ENCODE results near the gene CLSTN2.

CLSTN2 gene

DNA sequence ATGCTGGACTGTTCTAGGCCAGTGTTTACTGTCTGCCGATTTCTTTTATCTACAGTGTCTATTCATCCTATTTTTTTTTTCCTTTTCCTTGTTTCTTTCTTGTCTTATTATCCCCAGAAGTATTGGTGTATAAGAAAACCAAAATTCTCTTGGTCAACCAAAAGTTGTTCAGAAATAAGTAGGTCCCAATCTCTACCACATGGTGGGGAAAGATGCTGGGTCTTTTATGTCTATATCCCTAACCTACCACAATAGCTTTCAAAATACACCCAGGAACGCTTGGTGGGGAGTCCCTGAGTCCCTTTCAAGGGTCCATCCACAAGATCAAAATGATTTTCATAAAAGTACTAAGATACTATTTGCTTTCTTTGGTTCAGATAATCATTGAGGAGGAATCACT is 225.6 kb downstream of the CLSTN2 start:
- Histone ChIP-seq H3K9ac (ENCODE audit: low read depth, low read length, poor library complexity) (no peak overlapping the region), H2BK12ac (ENCODE audit: low read length) (no peak overlapping the region), H3K27ac (replicated peaks; ENCODE audit: low read length) (no peak overlapping the region), H3K4me3 (ENCODE audit: low read length in 2 of 2) (no peak overlapping the region), H2AK5ac (ENCODE audit: low read depth, low read length) (no peak overlapping the region), H3K4me2 (ENCODE audit: insufficient read depth, low read length, poor library complexity, severe bottlenecking) (no peak overlapping the region), H3K9me3 (replicated peaks in 1 of 2; ENCODE audit: control insufficient read depth in 2 of 2, insufficient read depth in 1 of 2, low read depth in 1 of 2, low read length in 2 of 2) (no peaks in the 10 kb centered on the region), H3K4me1 (ENCODE audit: control insufficient read depth in 2 of 2, insufficient read depth in 1 of 2, low read depth in 1 of 2, low read length in 2 of 2) (no peaks in the 10 kb centered on the region), H2BK5ac (ENCODE audit: low read length) (no peak overlapping the region), H3K79me1 (ENCODE audit: low read depth, low read length) (no peaks in the 10 kb centered on the region), H2AFZ (ENCODE audit: low read length) (no peak overlapping the region), H3K36me3 (replicated peaks in 1 of 2; ENCODE audit: control insufficient read depth in 2 of 2, insufficient read depth in 2 of 2, low read length in 2 of 2) (no peaks in the 10 kb centered on the region), H3K14ac (ENCODE audit: low read length) (no peak overlapping the region), H3K27me3 (ENCODE audit: control insufficient read depth in 3 of 3, insufficient read depth in 3 of 3, low read depth in 1 of 3, low read length in 3 of 3) (peaks cover 0 to 1% (median 0%) of the 10 kb centered on the region in 3 experiments), H3K23ac (ENCODE audit: low read depth, low read length, poor library complexity) (no peak overlapping the region), H2BK120ac (ENCODE audit: low read depth, low read length) (no peak overlapping the region), H3K4ac (ENCODE audit: low read length) (no peak overlapping the region), H4K91ac (ENCODE audit: low read depth, low read length, poor library complexity) (no peak overlapping the region), H3K18ac (ENCODE audit: low read length) (no peak overlapping the region), H2BK15ac (ENCODE audit: low read length) (no peak overlapping the region), H4K8ac (ENCODE audit: low read depth, low read length) (no peak overlapping the region)
- WGBS, 2 donors (ENCODE audit: extremely low coverage in 2 of 2, insufficient read length in 2 of 2, insufficient replicate concordance in 1 of 2) = no CpG with 5 or more reads among the region's 2 CpGs
- DNase-seq (ENCODE audit: low spot score) = no peak

GRCh38 chr3:140162551-140162950 is 227.6 kb downstream of the CLSTN2 start:
- H4K91ac ChIP-seq (ENCODE audit: low read depth, low read length, poor library complexity) = no peak overlapping the region
- peaks cover 0 to 7% (median 0%) of the 10 kb centered on the region in 3 experiments for H3K27me3 ChIP-seq (ENCODE audit: control insufficient read depth in 3 of 3, insufficient read depth in 3 of 3, low read depth in 1 of 3, low read length in 3 of 3)
- H3K79me1 ChIP-seq (ENCODE audit: low read depth, low read length) = no peaks in the 10 kb centered on the region
- no peak overlapping the region for H3K14ac ChIP-seq (ENCODE audit: low read length)
- no peak overlapping the region for H3K18ac ChIP-seq (ENCODE audit: low read length)
- H3K23ac ChIP-seq (ENCODE audit: low read depth, low read length, poor library complexity) = no peak overlapping the region
- H3K9me3 ChIP-seq (replicated peaks in 1 of 2; ENCODE audit: control insufficient read depth in 2 of 2, insufficient read depth in 1 of 2, low read depth in 1 of 2, low read length in 2 of 2) = no peaks in the 10 kb centered on the region
- no peak for DNase-seq (ENCODE audit: low spot score)
- H2BK120ac ChIP-seq (ENCODE audit: low read depth, low read length) = no peak overlapping the region
- H3K36me3 ChIP-seq (replicated peaks in 1 of 2; ENCODE audit: control insufficient read depth in 2 of 2, insufficient read depth in 2 of 2, low read length in 2 of 2) = no peaks in the 10 kb centered on the region
- H2BK15ac ChIP-seq (ENCODE audit: low read length) = no peak overlapping the region
- no peaks in the 10 kb centered on the region for H3K4me1 ChIP-seq (ENCODE audit: control insufficient read depth in 2 of 2, insufficient read depth in 1 of 2, low read depth in 1 of 2, low read length in 2 of 2)
- H2AK5ac ChIP-seq (ENCODE audit: low read depth, low read length) = no peak overlapping the region
- no peak overlapping the region for H3K4ac ChIP-seq (ENCODE audit: low read length)
- no peak overlapping the region for H4K8ac ChIP-seq (ENCODE audit: low read depth, low read length)
- no peak overlapping the region for H2BK12ac ChIP-seq (ENCODE audit: low read length)
- no peak overlapping the region for H3K4me2 ChIP-seq (ENCODE audit: insufficient read depth, low read length, poor library complexity, severe bottlenecking)
- H2BK5ac ChIP-seq (ENCODE audit: low read length) = no peak overlapping the region
- no peak overlapping the region for H3K27ac ChIP-seq (replicated peaks; ENCODE audit: low read length)
- no peak overlapping the region for H2AFZ ChIP-seq (ENCODE audit: low read length)
- no CpG with 5 or more reads among the region's 5 CpGs for WGBS, 2 donors (ENCODE audit: extremely low coverage in 2 of 2, insufficient read length in 2 of 2, insufficient replicate concordance in 1 of 2)
- no peak overlapping the region for H3K4me3 ChIP-seq (ENCODE audit: low read length in 2 of 2)
- no peak overlapping the region for H3K9ac ChIP-seq (ENCODE audit: low read depth, low read length, poor library complexity)

DNA sequence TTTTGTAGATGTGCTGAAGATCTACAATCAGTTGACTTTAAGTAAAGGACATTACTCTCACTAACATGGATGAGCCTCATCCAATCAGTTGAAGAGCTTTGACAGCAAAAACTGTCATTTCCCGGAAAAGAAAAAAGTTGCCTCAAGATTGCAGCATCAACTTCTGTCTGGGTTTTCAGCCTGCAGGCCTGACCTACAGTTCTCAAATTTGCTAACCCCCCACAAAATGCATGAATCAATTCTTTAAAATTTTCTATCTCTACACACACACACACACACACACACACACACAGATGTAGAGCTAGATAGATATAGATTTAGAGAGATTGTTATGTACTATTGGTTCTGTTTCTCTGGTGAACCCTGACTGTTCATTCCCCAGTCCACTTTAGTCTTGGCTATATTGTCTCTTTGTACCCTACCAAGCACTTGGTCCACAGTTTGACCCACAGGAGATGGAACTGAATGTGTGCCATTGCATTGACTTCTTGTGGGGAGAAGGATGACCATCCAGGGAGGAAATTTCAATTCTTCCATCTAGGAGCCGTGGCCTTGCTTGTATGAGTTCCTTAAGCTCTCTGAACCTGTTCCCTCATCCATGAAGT is 228.3 kb downstream of the CLSTN2 start:
- Histone ChIP-seq H3K4ac (ENCODE audit: low read length) (no peak overlapping the region), H3K4me2 (ENCODE audit: insufficient read depth, low read length, poor library complexity, severe bottlenecking) (no peak overlapping the region), H3K79me1 (ENCODE audit: low read depth, low read length) (no peaks in the 10 kb centered on the region), H3K18ac (ENCODE audit: low read length) (no peak overlapping the region), H2AK5ac (ENCODE audit: low read depth, low read length) (no peak overlapping the region), H2BK5ac (ENCODE audit: low read length) (no peak overlapping the region), H2BK15ac (ENCODE audit: low read length) (no peak overlapping the region), H2BK12ac (ENCODE audit: low read length) (no peak overlapping the region), H3K23ac (ENCODE audit: low read depth, low read length, poor library complexity) (no peak overlapping the region), H3K14ac (ENCODE audit: low read length) (no peak overlapping the region), H2AFZ (ENCODE audit: low read length) (no peak overlapping the region), H3K36me3 (replicated peaks in 1 of 2; ENCODE audit: control insufficient read depth in 2 of 2, insufficient read depth in 2 of 2, low read length in 2 of 2) (no peaks in the 10 kb centered on the region), H3K4me1 (ENCODE audit: control insufficient read depth in 2 of 2, insufficient read depth in 1 of 2, low read depth in 1 of 2, low read length in 2 of 2) (no peaks in the 10 kb centered on the region), H4K8ac (ENCODE audit: low read depth, low read length) (no peak overlapping the region), H3K27ac (replicated peaks; ENCODE audit: low read length) (no peak overlapping the region), H3K27me3 (ENCODE audit: control insufficient read depth in 3 of 3, insufficient read depth in 3 of 3, low read depth in 1 of 3, low read length in 3 of 3) (peaks cover 0 to 7% (median 0%) of the 10 kb centered on the region in 3 experiments), H4K91ac (ENCODE audit: low read depth, low read length, poor library complexity) (no peak overlapping the region), H3K9ac (ENCODE audit: low read depth, low read length, poor library complexity) (no peak overlapping the region), H2BK120ac (ENCODE audit: low read depth, low read length) (no peak overlapping the region), H3K9me3 (replicated peaks in 1 of 2; ENCODE audit: control insufficient read depth in 2 of 2, insufficient read depth in 1 of 2, low read depth in 1 of 2, low read length in 2 of 2) (no peaks in the 10 kb centered on the region), H3K4me3 (ENCODE audit: low read length in 2 of 2) (no peak overlapping the region)
- no peak for DNase-seq (ENCODE audit: low spot score)
- WGBS, 2 donors (ENCODE audit: extremely low coverage in 2 of 2, insufficient read length in 2 of 2, insufficient replicate concordance in 1 of 2) = no CpG with 5 or more reads among the region's 2 CpGs

GRCh38 chr3:140164156-140164555 is 229.2 kb downstream of the CLSTN2 start:
- H2AK5ac ChIP-seq (ENCODE audit: low read depth, low read length) = no peak overlapping the region
- H3K23ac ChIP-seq (ENCODE audit: low read depth, low read length, poor library complexity) = no peak overlapping the region
- no peak overlapping the region for H3K9ac ChIP-seq (ENCODE audit: low read depth, low read length, poor library complexity)
- no peaks in the 10 kb centered on the region for H3K79me1 ChIP-seq (ENCODE audit: low read depth, low read length)
- no peak overlapping the region for H4K8ac ChIP-seq (ENCODE audit: low read depth, low read length)
- no peak overlapping the region for H3K18ac ChIP-seq (ENCODE audit: low read length)
- H3K4me2 ChIP-seq (ENCODE audit: insufficient read depth, low read length, poor library complexity, severe bottlenecking) = no peak overlapping the region
- no peaks in the 10 kb centered on the region for H3K36me3 ChIP-seq (replicated peaks in 1 of 2; ENCODE audit: control insufficient read depth in 2 of 2, insufficient read depth in 2 of 2, low read length in 2 of 2)
- no peak overlapping the region for H3K27ac ChIP-seq (replicated peaks; ENCODE audit: low read length)
- no peak overlapping the region for H2AFZ ChIP-seq (ENCODE audit: low read length)
- no peak overlapping the region for H3K4ac ChIP-seq (ENCODE audit: low read length)
- WGBS, 2 donors (ENCODE audit: extremely low coverage in 2 of 2, insufficient read length in 2 of 2, insufficient replicate concordance in 1 of 2) = no CpG with 5 or more reads among the region's 2 CpGs
- no peak for DNase-seq (ENCODE audit: low spot score)
- H3K27me3 ChIP-seq (ENCODE audit: control insufficient read depth in 3 of 3, insufficient read depth in 3 of 3, low read depth in 1 of 3, low read length in 3 of 3) = peaks cover 0 to 7% (median 0%) of the 10 kb centered on the region in 3 experiments
- no peak overlapping the region for H2BK15ac ChIP-seq (ENCODE audit: low read length)
- no peak overlapping the region for H2BK120ac ChIP-seq (ENCODE audit: low read depth, low read length)
- H3K4me1 ChIP-seq (ENCODE audit: control insufficient read depth in 2 of 2, insufficient read depth in 1 of 2, low read depth in 1 of 2, low read length in 2 of 2) = no peaks in the 10 kb centered on the region
- no peak overlapping the region for H4K91ac ChIP-seq (ENCODE audit: low read depth, low read length, poor library complexity)
- H2BK12ac ChIP-seq (ENCODE audit: low read length) = no peak overlapping the region
- H3K9me3 ChIP-seq (replicated peaks in 1 of 2; ENCODE audit: control insufficient read depth in 2 of 2, insufficient read depth in 1 of 2, low read depth in 1 of 2, low read length in 2 of 2) = no peaks in the 10 kb centered on the region
- H3K14ac ChIP-seq (ENCODE audit: low read length) = no peak overlapping the region
- H2BK5ac ChIP-seq (ENCODE audit: low read length) = no peak overlapping the region
- no peak overlapping the region for H3K4me3 ChIP-seq (ENCODE audit: low read length in 2 of 2)

All from neuronal stem cell (in vitro differentiated cells).